Esophagus muscularis mucosa (tissue), 4 donors: Measurements from ENCODE around the gene ACSF3.

ENCODE experiments used
- CTCF ChIP-seq, 3 experiments: fragments of 200-600 bp in 2 of 3; fragments of 450-650 bp in 1 of 3; sonication (generic) in 2 of 3; IDR thresholded peaks; one replicate each; pipeline ENCODE4 v1.5.1; 2017 to 2019; ENCODE audit warnings: antibody characterized with exemption in 3 of 3, mild to moderate bottlenecking in 2 of 3, moderate library complexity in 1 of 3
- EP300 ChIP-seq: sonication (generic); formaldehyde crosslinking; IDR thresholded peaks from one replicate; pipeline ENCODE4 v1.6.1; 2017; ENCODE audit warnings: antibody characterized with exemption
- POLR2A ChIP-seq: fragments of 450-650 bp; IDR thresholded peaks from one replicate; pipeline ENCODE4 v1.6.1; 2017; ENCODE audit warnings: antibody characterized with exemption, moderate library complexity, mild to moderate bottlenecking, low read depth

- no peak for TF ChIP-seq CTCF (IDR thresholded peaks at IDR 0.05)
- TF ChIP-seq POLR2A: no peak
- no peak for TF ChIP-seq EP300
Measured at GRCh38 chr16:89142474-89143195, 49.0 kb downstream of the ACSF3 start.
